GM21367 (cell line): ENCODE measurements around the gene TM4SF4.

ENCODE experiments used
- ATAC-seq: cut with Tn5 transposase; IDR thresholded peaks from one replicate; pipeline ENCODE4 v1.9.1; 2021; ENCODE audit not compliant: unreplicated experiment

The TM4SF4 gene

GRCh38 chr3:149510480-149510879 lies 36.0 kb downstream of the TM4SF4 start:
- no peak for ATAC-seq

- ATAC-seq = no peak
Observed at GRCh38 chr3:149511040-149511626, 36.6 kb downstream of the TM4SF4 start.

GRCh38 chr3:149512073-149512782 lies 37.7 kb downstream of the TM4SF4 start:
- peak; percentile 77 for ATAC-seq

GRCh38 chr3:149514471-149514870 lies 40.0 kb downstream of the TM4SF4 start:
- no peak for ATAC-seq

- ATAC-seq = no peak
Observed at GRCh38 chr3:149515249-149515648, 40.8 kb downstream of the TM4SF4 start.

- no peak for ATAC-seq
Observed at GRCh38 chr3:149516920-149517319, 42.4 kb downstream of the TM4SF4 start.

GRCh38 chr3:149519912-149520311 lies 45.4 kb downstream of the TM4SF4 start:
- no peak for ATAC-seq

- no peak for ATAC-seq
Observed at GRCh38 chr3:149523512-149524299, 49.2 kb downstream of the TM4SF4 start.

- ATAC-seq = no peak
Observed at GRCh38 chr3:149527531-149528339, 53.2 kb downstream of the TM4SF4 start.

GRCh38 chr3:149528340-149528650 lies 53.8 kb downstream of the TM4SF4 start:
- no peak for ATAC-seq

GRCh38 chr3:149529099-149529498 lies 54.6 kb downstream of the TM4SF4 start:
- no peak for ATAC-seq

- ATAC-seq = no peak
Observed at GRCh38 chr3:149532489-149533180, 58.1 kb downstream of the TM4SF4 start.

GRCh38 chr3:149534082-149534481 lies 59.6 kb downstream of the TM4SF4 start:
- ATAC-seq = no peak

- no peak for ATAC-seq
Observed at GRCh38 chr3:149534671-149535332, 60.3 kb downstream of the TM4SF4 start.

- ATAC-seq = no peak
Observed at GRCh38 chr3:149535333-149535685, 60.8 kb downstream of the TM4SF4 start.

- ATAC-seq = no peak
Observed at GRCh38 chr3:149536429-149536828, 61.9 kb downstream of the TM4SF4 start.

GRCh38 chr3:149538371-149538770 lies 63.9 kb downstream of the TM4SF4 start:
- no peak for ATAC-seq

GRCh38 chr3:149541091-149541491 lies 66.6 kb downstream of the TM4SF4 start:
- no peak for ATAC-seq

- no peak for ATAC-seq
Observed at GRCh38 chr3:149542375-149543312, 68.1 kb downstream of the TM4SF4 start.
